GM12878 (cell line): ENCODE measurements around the gene TOMM20L. TPM values are rescaled to one million over a fixed set of nuclear protein-coding genes. Genes with fewer than 3 reads are reported as not detected.

Experiments used
- ATF7 ChIP-seq: fragments of 450-650 bp; IDR thresholded peaks from 2 replicates; pipeline ENCODE4 v1.6.1; 2016; ENCODE audit warnings: low read depth, mild to moderate bottlenecking
- CBX5 ChIP-seq: sonication (generic); IDR thresholded peaks from 2 replicates; pipeline ENCODE4 v1.6.1; 2016; ENCODE audit warnings: low read depth, moderate library complexity, mild to moderate bottlenecking, inconsistent platforms
- CEBPB ChIP-seq, 2 experiments: fragments of 150-350 bp in 1 of 2; IDR thresholded peaks; 2 replicates each; pipeline ENCODE4 v1.6.1; 2012 to 2014; ENCODE audit warnings: low read depth in 2 of 2, low read length in 2 of 2, borderline replicate concordance in 1 of 2, inconsistent platforms in 1 of 2
- CHD1 ChIP-seq: IDR thresholded peaks from 2 replicates; pipeline ENCODE4 v1.6.1; 2012; ENCODE audit warnings: low read depth, low read length, improper control_type of control experiment
- CHD2 ChIP-seq: IDR thresholded peaks from 2 replicates; pipeline ENCODE4 v1.6.1; 2011; ENCODE audit warnings: low read depth, low read length, improper control_type of control experiment, borderline replicate concordance
- DPF2 ChIP-seq: fragments of 450-650 bp; IDR thresholded peaks from 2 replicates; pipeline ENCODE4 v1.6.1; 2017; ENCODE audit warnings: mild to moderate bottlenecking
- EP300 ChIP-seq, 2 experiments: fragments of 150-350 bp in 1 of 2; IDR thresholded peaks; 2 replicates each; pipeline ENCODE4 v1.6.1; 2011 to 2012; ENCODE audit warnings: low read depth in 2 of 2, low read length in 2 of 2, borderline replicate concordance in 1 of 2, improper control_type of control experiment in 1 of 2, inconsistent platforms in 1 of 2; ENCODE audit not compliant: control insufficient read depth in 1 of 2
- ESRRA ChIP-seq: IDR thresholded peaks from 2 replicates; pipeline ENCODE4 v1.6.1; 2012; ENCODE audit warnings: mild to moderate bottlenecking, low read length, improper control_type of control experiment
- ETV6 ChIP-seq, 2 experiments: fragments of 450-650 bp in 1 of 2; IDR thresholded peaks in 1 of 2; conservative IDR thresholded peaks in 1 of 2; 2 replicates each; pipeline ENCODE4 v1.6.1; 2014; ENCODE audit warnings: antibody characterized with exemption in 1 of 2, borderline replicate concordance in 1 of 2, low read depth in 1 of 2, mild to moderate bottlenecking in 1 of 2, moderate library complexity in 1 of 2
- EZH2 ChIP-seq: IDR thresholded peaks from 2 replicates; pipeline ENCODE4 v1.6.1; 2012; ENCODE audit warnings: low read depth, mild to moderate bottlenecking, control low read depth, inconsistent platforms, low read length, borderline replicate concordance; ENCODE audit not compliant: control insufficient read depth
- FOS ChIP-seq: IDR thresholded peaks from 3 replicates; pipeline ENCODE4 v1.6.1; 2011; ENCODE audit warnings: borderline replicate concordance; ENCODE audit not compliant: insufficient read length; ENCODE audit errors: extremely low read depth
- GABPA ChIP-seq: IDR thresholded peaks from 2 replicates; pipeline ENCODE4 v1.6.1; 2014; ENCODE audit warnings: antibody characterized with exemption, low read depth, mild to moderate bottlenecking, inconsistent platforms
- GATAD2B ChIP-seq: fragments of 450-650 bp; conservative IDR thresholded peaks from 2 replicates; pipeline ENCODE4 v1.6.1; 2017; ENCODE audit warnings: low read depth, mild to moderate bottlenecking, moderate library complexity
- KAT2A ChIP-seq: conservative IDR thresholded peaks from 2 replicates; pipeline ENCODE4 v1.6.1; 2011; ENCODE audit warnings: low read depth, low read length; ENCODE audit not compliant: control insufficient read depth
- KLF5 ChIP-seq: fragments of 450-650 bp; IDR thresholded peaks from 2 replicates; pipeline ENCODE4 v1.6.1; 2014; ENCODE audit warnings: mild to moderate bottlenecking; ENCODE audit not compliant: partially characterized antibody
- NFYA ChIP-seq: IDR thresholded peaks from 2 replicates; pipeline ENCODE4 v1.6.1; 2011; ENCODE audit warnings: low read depth, mild to moderate bottlenecking, low read length, improper control_type of control experiment, borderline replicate concordance
- NFYB ChIP-seq: IDR thresholded peaks from 2 replicates; pipeline ENCODE4 v1.6.1; 2011; ENCODE audit warnings: low read depth, mild to moderate bottlenecking, low read length, improper control_type of control experiment, moderate library complexity; ENCODE audit not compliant: insufficient read depth
- PAX8 ChIP-seq: fragments of 450-650 bp; IDR thresholded peaks from 2 replicates; pipeline ENCODE4 v1.6.1; 2017; ENCODE audit warnings: mild to moderate bottlenecking, moderate library complexity
- RAD51 ChIP-seq: fragments of 450-650 bp; IDR thresholded peaks from 2 replicates; pipeline ENCODE4 v1.6.1; 2016; ENCODE audit warnings: moderate library complexity, mild to moderate bottlenecking, inconsistent platforms
- RBBP5 ChIP-seq: fragments of 200-600 bp; sonication (generic); conservative IDR thresholded peaks from 2 replicates; pipeline ENCODE4 v1.6.1; 2016
- SMC3 ChIP-seq: IDR thresholded peaks from 2 replicates; pipeline ENCODE4 v1.6.1; 2011; ENCODE audit warnings: low read length, improper control_type of control experiment, borderline replicate concordance
- TBL1XR1 ChIP-seq: IDR thresholded peaks from 2 replicates; pipeline ENCODE4 v1.6.1; 2012; ENCODE audit warnings: low read depth, low read length, improper control_type of control experiment
- ZBED1 ChIP-seq: IDR thresholded peaks from 2 replicates; pipeline ENCODE4 v1.6.1; 2016; ENCODE audit warnings: borderline replicate concordance
- ZBTB4 ChIP-seq: fragments of 450-650 bp; formaldehyde crosslinking; IDR thresholded peaks from 2 replicates; pipeline ENCODE4 v1.4.0; 2022; ENCODE audit warnings: mild to moderate bottlenecking, moderate library complexity
- polyA plus RNA-seq, 11 experiments: library from polyadenylated mRNA; depleted of rRNA in 4 of 11; unstranded in 6 of 11; stranded (reverse) in 5 of 11; fragments of >200 nt; fragmentation: Nextera tagmentation in 4 of 11; fragmentation: Illumina TruSeq in 1 of 11; extraction: Ambion mirVana in 4 of 11; extraction: Trizol in 1 of 11; gene quantifications; 1 replicate in 1 of 11; 2 replicates in 10 of 11; pipeline versions ENCODE4 v1.2.1 to v1.2.3, GENCODE V29; 2011 to 2016; ENCODE audit warnings: inconsistent platforms in 2 of 11, missing spikeins in 2 of 11, low read depth in 1 of 11
- total RNA-seq, 4 experiments: library from RNA; depleted of rRNA in 3 of 4; stranded (reverse); fragments of >200 nt in 3 of 4; fragmentation: Illumina TruSeq in 1 of 4; extraction: Trizol in 1 of 4; gene quantifications; 2 replicates each; pipeline versions ENCODE4 v1.2.1 to v1.2.3, GENCODE V29; 2013 to 2021
- TF ChIP-seq, protein P1 (sequence below): IDR thresholded peaks from 2 replicates; pipeline ENCODE4 v1.6.1; 2011; ENCODE audit warnings: borderline replicate concordance, low read depth, mild to moderate bottlenecking, moderate library complexity, mixed read lengths, low read length; ENCODE audit not compliant: insufficient read depth; ENCODE audit errors: extremely low read length
- TF ChIP-seq, protein P2 (sequence below): IDR thresholded peaks from 2 replicates; pipeline ENCODE4 v1.6.1; 2011; ENCODE audit warnings: low read depth, low read length, improper control_type of control experiment, borderline replicate concordance

TOMM20L gene
- total and polyA plus RNA-seq, 10 of the 15 experiments (the other 5 are each of a cell fraction or from before 2014, with no cell fraction given), result 0.28 TPM; not detected in 9

GRCh38 chr14:58428118-58428683 lies 32.5 kb downstream of the TOMM20L start (continued):
- TF ChIP-seq NFYA (no peak), CHD1 (no peak), FOS (no peak), RAD51 (peak; percentile 90), ESRRA (no peak), EP300 (IDR thresholded peaks at IDR 0.05; ENCODE audit: borderline replicate concordance in 1 of 2, control insufficient read depth in 1 of 2, low read depth in 2 of 2, low read length in 2 of 2) (no peak), TBL1XR1 (0 out of 2 replicates have a peak, but pooled peaks have one; percentile 9), KAT2A (no peak), RBBP5 (no peak), NFYB (no peak), ETV6 (conservative IDR thresholded peaks at IDR 0.05 in 1 of 2, IDR thresholded peaks at IDR 0.05 in 1 of 2; ENCODE audit: borderline replicate concordance in 1 of 2, low read depth in 1 of 2) (no peak), ZBED1 (no peak), EZH2 (no peak), ATF7 (no peak), GABPA (0 out of 2 replicates have a peak, but pooled peaks have one; percentile 40), PAX8 (0 out of 2 replicates have a peak, but pooled peaks have one; percentile 54), ZBTB4 (no peak), CBX5 (no peak), KLF5 (no peak), SMC3 (no peak), CHD2 (no peak), DPF2 (no peak), GATAD2B (no peak), CEBPB (IDR thresholded peaks at IDR 0.05; ENCODE audit: borderline replicate concordance in 1 of 2, low read depth in 2 of 2, low read length in 2 of 2) (no peak)
- TF ChIP-seq, protein P1, sequence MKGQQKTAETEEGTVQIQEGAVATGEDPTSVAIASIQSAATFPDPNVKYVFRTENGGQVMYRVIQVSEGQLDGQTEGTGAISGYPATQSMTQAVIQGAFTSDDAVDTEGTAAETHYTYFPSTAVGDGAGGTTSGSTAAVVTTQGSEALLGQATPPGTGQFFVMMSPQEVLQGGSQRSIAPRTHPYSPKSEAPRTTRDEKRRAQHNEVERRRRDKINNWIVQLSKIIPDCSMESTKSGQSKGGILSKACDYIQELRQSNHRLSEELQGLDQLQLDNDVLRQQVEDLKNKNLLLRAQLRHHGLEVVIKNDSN, result no peak
- TF ChIP-seq, protein P2, sequence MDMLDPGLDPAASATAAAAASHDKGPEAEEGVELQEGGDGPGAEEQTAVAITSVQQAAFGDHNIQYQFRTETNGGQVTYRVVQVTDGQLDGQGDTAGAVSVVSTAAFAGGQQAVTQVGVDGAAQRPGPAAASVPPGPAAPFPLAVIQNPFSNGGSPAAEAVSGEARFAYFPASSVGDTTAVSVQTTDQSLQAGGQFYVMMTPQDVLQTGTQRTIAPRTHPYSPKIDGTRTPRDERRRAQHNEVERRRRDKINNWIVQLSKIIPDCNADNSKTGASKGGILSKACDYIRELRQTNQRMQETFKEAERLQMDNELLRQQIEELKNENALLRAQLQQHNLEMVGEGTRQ, result peak; percentile 6; the same call in 1 of the 2 replicates
